Colonic mucosa (tissue), 4 donors: ENCODE results near the gene SETDB2. TPM values are rescaled to one million over a fixed set of nuclear protein-coding genes. Genes with fewer than 3 reads are reported as not detected.
"Not testable (repeated sequence)": the region's sequence is repeated elsewhere in the genome, so short reads cannot be mapped to it uniquely, and the experiment has no call there.

ENCODE experiments used
- DNase-seq: peaks from one replicate; pipeline ENCODE4 v3.0.0-alpha.2; 2020
- H3K27ac ChIP-seq: fragments of 200-600 bp; one replicate; pipeline ENCODE4 v1.8.0; 2021
- H3K27me3 ChIP-seq: fragments of 200-600 bp; one replicate; pipeline ENCODE4 v1.8.0; 2021
- H3K36me3 ChIP-seq: fragments of 200-600 bp; one replicate; pipeline ENCODE4 v1.8.0; 2021
- H3K4me1 ChIP-seq: fragments of 200-600 bp; one replicate; pipeline ENCODE4 v1.8.0; 2021; ENCODE audit warnings: mild to moderate bottlenecking
- H3K4me3 ChIP-seq: fragments of 200-600 bp; one replicate; pipeline ENCODE4 v1.8.0; 2021
- H3K9ac ChIP-seq, 2 donors: one replicate each; pipeline ENCODE4 v1.7.0; 2013; ENCODE audit warnings: control low read depth in 2 of 2, low read depth in 2 of 2, low read length in 2 of 2
- H3K9me3 ChIP-seq: fragments of 200-600 bp; one replicate; pipeline ENCODE4 v1.8.0; 2021
- intact Hi-C: fragments of 100-400 bp; cut with DNase I; formaldehyde crosslinking; loops from one replicate; pipeline ENCODE4 v1.14.1; 2022
- total RNA-seq, 2 donors: library from RNA; stranded (reverse); fragmentation: NEBNext Ultra II Directional in 1 of 2; extraction: Animal tissue kit (Norgen Biotek cat#: 25700) in 1 of 2; gene quantifications; one replicate each; pipeline ENCODE4 v1.2.1, GENCODE V29; 2021
- TF ChIP-seq, protein P1 (sequence below): fragments of 200-600 bp; IDR thresholded peaks from one replicate; pipeline ENCODE4 v1.8.0; 2022; ENCODE audit warnings: antibody characterized with exemption, mild to moderate bottlenecking
- donor health status: healthy.
- donor health status: DM: no; HTN: no; CAD: no.
- donor health status: DM: no; HTN: no; CAD: no.

The SETDB2 gene
- total RNA-seq, 2 donors from 2014 or later, result 7.7 to 9.5 TPM

DNA sequence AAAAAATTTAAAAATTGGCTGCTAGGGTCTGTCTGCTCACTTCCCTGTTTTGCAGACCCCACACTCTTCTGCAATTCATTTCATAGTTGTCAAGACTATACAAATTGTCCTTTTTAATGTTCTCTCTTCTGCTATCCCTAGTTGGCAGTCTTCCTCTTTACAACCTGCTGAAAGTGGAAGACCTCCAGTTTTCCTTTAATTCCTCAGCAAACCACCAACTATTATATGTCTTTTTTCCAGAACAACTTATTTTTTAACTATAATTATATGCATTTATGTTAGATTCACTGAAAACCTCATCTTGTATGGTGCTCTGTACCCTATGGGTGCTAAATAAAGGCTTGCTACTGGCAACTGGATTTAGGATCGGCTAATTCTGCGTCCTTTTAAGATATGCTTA, 50.6 kb downstream of the SETDB2 start:
- Histone ChIP-seq H3K4me1 (no peaks in the 10 kb centered on the region), H3K27me3 (no peaks in the 10 kb centered on the region), H3K36me3 (no peaks in the 10 kb centered on the region), H3K4me3 (peak overlapping the region; percentile 61), H3K9me3 (no peaks in the 10 kb centered on the region), H3K27ac (peak overlapping the region; percentile 94), H3K9ac (peak overlapping the region in 1 of 2 donors; percentile 76)
- DNase-seq, result no peak
- intact Hi-C loops, result loop anchor here (10.0 kb wide), 1 partner anchor 50 kb away; the partner anchor contains the start of genes CAB39L and SETDB2
- TF ChIP-seq, protein P1, sequence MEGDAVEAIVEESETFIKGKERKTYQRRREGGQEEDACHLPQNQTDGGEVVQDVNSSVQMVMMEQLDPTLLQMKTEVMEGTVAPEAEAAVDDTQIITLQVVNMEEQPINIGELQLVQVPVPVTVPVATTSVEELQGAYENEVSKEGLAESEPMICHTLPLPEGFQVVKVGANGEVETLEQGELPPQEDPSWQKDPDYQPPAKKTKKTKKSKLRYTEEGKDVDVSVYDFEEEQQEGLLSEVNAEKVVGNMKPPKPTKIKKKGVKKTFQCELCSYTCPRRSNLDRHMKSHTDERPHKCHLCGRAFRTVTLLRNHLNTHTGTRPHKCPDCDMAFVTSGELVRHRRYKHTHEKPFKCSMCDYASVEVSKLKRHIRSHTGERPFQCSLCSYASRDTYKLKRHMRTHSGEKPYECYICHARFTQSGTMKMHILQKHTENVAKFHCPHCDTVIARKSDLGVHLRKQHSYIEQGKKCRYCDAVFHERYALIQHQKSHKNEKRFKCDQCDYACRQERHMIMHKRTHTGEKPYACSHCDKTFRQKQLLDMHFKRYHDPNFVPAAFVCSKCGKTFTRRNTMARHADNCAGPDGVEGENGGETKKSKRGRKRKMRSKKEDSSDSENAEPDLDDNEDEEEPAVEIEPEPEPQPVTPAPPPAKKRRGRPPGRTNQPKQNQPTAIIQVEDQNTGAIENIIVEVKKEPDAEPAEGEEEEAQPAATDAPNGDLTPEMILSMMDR, result no peak

DNA sequence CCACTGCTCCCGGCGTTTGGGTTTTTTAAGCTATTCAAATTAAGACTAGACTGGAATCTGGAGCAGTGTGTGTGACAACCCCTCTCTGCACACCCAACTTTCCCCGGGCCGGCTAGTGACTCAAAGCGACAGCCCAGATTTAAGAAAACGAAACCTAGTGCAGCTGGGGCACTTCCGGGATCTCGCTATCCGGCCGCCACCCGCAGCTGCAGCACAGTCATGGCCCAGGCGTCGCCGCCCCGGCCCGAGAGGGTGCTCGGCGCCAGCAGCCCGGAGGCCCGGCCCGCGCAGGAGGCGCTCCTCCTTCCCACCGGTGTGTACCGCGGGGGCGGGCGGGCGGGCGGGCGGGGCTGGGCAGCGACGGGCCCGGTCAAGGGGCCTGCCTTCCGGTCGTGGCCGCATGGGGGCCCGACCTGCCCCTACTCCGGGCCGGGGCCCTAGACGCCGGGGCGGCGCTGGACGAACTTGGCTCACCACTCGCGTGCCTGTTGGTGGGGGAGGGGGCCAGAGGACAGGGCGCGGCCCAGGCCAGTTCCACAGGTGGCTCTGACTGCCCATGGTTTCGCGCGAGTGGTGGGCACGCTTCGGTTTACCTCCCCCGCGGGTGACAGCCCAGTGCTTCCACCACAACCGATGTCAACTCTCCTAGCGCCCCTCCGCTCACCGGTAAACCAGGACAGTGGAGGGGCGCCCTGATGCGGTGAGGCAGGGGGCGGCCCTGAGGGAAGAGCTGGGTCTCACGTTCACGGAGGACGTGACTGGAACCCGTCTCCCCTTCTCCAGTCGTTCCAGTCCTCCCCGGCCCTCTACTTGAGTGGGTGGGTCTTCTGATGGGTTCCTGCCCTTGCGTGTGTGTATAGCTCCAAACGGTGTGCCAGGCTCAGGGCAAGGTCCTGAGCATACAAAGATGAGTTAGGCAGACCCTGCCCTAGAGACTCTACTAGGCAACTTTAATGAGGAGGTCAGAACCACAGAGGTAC, 52.0 kb downstream of the SETDB2 start, which contains the start of gene PHF11:
TSS of gene PHF11 (plus strand) at position 171 of the 980 bp plus-strand sequence. CDS start at position 220, 49 bp downstream.
- TF ChIP-seq, protein P1, result no peak
- Histone ChIP-seq H3K9me3 (no peaks in the 10 kb centered on the region), H3K27ac (peak within 1 kb of the TSS; percentile 94), H3K9ac (peak within 1 kb of the TSS; percentile 76 to 77), H3K4me1 (no peaks in the 10 kb centered on the region), H3K36me3 (no peaks in the 10 kb centered on the region), H3K4me3 (peak within 1 kb of the TSS; percentile 61), H3K27me3 (no peaks in the 10 kb centered on the region)
- DNase-seq, result peak; percentile 80
- intact Hi-C loops, result loop anchor here (10.0 kb wide), 1 partner anchor 51 kb away; the partner anchor contains the start of genes CAB39L and SETDB2

DNA sequence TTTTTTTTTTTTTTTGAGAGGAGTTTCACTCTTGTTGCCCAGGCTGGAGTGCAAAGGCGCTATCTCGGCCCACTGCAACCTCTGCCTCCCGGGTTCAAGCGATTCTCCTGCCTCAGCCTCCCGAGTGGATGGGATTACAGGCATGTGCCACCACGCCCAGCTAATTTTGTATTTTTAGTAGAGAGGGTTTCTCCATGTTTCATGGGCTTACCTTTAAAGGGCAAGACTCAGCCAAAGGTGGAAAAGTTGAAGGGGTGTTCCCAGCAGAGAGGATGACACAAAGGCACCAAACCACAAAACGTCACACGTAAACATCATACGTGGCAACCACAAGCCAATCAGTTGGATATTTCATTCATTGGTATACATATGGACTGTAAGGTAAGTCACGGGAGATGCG, 52.8 kb downstream of the SETDB2 start:
- not testable (repeated sequence) for H3K27me3 ChIP-seq, H3K9me3 ChIP-seq, H3K36me3 ChIP-seq, H3K4me3 ChIP-seq, H3K4me1 ChIP-seq, DNase-seq
- Histone ChIP-seq H3K27ac (peak overlapping the region; percentile 94), H3K9ac (peak overlapping the region in 1 of 2 donors; percentile 77)
- intact Hi-C loops, result loop anchor here (10.0 kb wide), 1 partner anchor 52 kb away; the partner anchor contains the start of genes CAB39L and SETDB2

DNA sequence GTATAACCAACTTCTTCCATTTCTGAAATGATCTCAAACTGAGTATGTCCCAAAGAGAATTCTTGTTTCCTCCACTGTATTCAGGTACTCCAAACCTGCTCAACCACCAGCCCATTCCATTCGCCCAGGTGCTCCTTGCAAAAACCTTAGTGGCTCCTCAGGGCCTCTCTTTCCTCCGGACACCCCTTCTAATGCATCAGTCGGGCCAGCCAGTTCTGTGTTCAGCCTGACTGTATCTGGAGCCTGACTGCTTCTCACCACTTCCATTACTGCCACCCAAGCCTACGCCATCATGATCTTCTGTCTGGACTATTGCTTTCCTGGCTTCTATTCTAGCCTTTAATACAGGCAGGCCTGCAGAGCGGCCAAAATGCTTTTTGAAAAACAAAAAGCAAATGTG, 53.2 kb downstream of the SETDB2 start:
- H3K27me3 ChIP-seq, result no peaks in the 10 kb centered on the region
- H3K4me3 ChIP-seq, result no peak overlapping the region
- H3K4me1 ChIP-seq, result no peaks in the 10 kb centered on the region
- no peak overlapping the region for H3K27ac ChIP-seq
- intact Hi-C loops, result loop anchor here (10.0 kb wide), 1 partner anchor 52 kb away; the partner anchor contains the start of genes CAB39L and SETDB2
- no peak overlapping the region for H3K9ac ChIP-seq
- no peak for DNase-seq
- H3K9me3 ChIP-seq, result no peaks in the 10 kb centered on the region
- no peaks in the 10 kb centered on the region for H3K36me3 ChIP-seq
- TF ChIP-seq, protein P1, result no peak

DNA sequence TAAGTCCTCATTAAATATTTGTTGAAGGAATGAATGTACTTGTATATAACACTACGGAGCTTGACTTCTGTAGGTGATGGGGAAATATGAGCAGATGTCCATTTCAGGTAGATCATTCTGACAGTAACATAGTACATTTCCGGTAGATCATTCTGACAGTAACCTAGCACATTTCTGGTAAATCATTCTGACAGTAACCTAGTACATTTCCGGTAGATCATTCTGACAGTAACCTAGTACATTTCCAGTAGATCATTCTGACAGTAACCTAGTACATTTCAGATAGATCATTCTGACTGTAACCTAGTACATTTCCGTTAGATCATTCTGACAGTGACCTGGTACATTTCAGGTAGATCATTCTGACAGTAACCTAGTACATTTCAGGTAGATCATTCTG, 54.1 kb downstream of the SETDB2 start:
- no peaks in the 10 kb centered on the region for H3K9me3 ChIP-seq
- DNase-seq, result no peak

More for the DNA sequence above, 54.1 kb downstream of the SETDB2 start:
- no peaks in the 10 kb centered on the region for H3K36me3 ChIP-seq
- H3K4me1 ChIP-seq, result no peaks in the 10 kb centered on the region
- H3K4me3 ChIP-seq, result no peak overlapping the region
- TF ChIP-seq, protein P1, result no peak
- no peak overlapping the region for H3K9ac ChIP-seq
- H3K27ac ChIP-seq, result no peak overlapping the region
- intact Hi-C loops, result loop anchor here (10.0 kb wide), 1 partner anchor 53 kb away; the partner anchor contains the start of genes CAB39L and SETDB2
- no peaks in the 10 kb centered on the region for H3K27me3 ChIP-seq
